C1 segment of cervical spinal cord (tissue), 14 donors: ENCODE results near the gene FCGR3A.
"Not testable (repeated sequence)": the region's sequence is repeated elsewhere in the genome, so short reads cannot be mapped to it uniquely, and the experiment has no call there.

Experiments
- DNase-seq, 14 donors: peaks; one replicate each; lab custom pipeline; 2025; lab: John Stamatoyannopoulos, UW

The FCGR3A gene

GRCh38 chr1:161530671-161531641 is 18.7 kb downstream of the FCGR3A start:
- peak in 12 of 14 donors; percentile 54 to 90 (median 77) for DNase-seq

GRCh38 chr1:161530158-161530557 is 19.5 kb downstream of the FCGR3A start:
- DNase-seq: peak in 5 of 14 donors; percentile 30 to 66 (median 45)

- not testable (repeated sequence) for DNase-seq
Observed at GRCh38 chr1:161529463-161530104, 20.0 kb downstream of the FCGR3A start.

GRCh38 chr1:161528550-161528949 is 21.1 kb downstream of the FCGR3A start:
- DNase-seq: peak in 1 of 14 donors; percentile 21

GRCh38 chr1:161525918-161526317 is 23.7 kb downstream of the FCGR3A start:
- DNase-seq: not testable (repeated sequence)

- peak in 2 of 14 donors; percentile 9 to 24 for DNase-seq
Observed at GRCh38 chr1:161525321-161525720, 24.3 kb downstream of the FCGR3A start.

- DNase-seq: peak in 1 of 14 donors; percentile 40
Observed at GRCh38 chr1:161524742-161525291, 24.8 kb downstream of the FCGR3A start.

- peak in 13 of 14 donors; percentile 36 to 95 (median 71) for DNase-seq
Observed at GRCh38 chr1:161523817-161524741, 25.5 kb downstream of the FCGR3A start, which contains the start of gene HSPA6. Gene HSPA6, plus strand, starts transcription at chr1:161524540. Its CDS starts 119 bp downstream, at chr1:161524659.

- DNase-seq: not testable (repeated sequence)
Observed at GRCh38 chr1:161523041-161523816, 26.4 kb downstream of the FCGR3A start.

- not testable (repeated sequence) for DNase-seq
Observed at GRCh38 chr1:161513953-161514352, 35.7 kb downstream of the FCGR3A start.

GRCh38 chr1:161513448-161513780 is 36.2 kb downstream of the FCGR3A start:
- not testable (repeated sequence) for DNase-seq

- not testable (repeated sequence) for DNase-seq
Observed at GRCh38 chr1:161512636-161513447, 36.8 kb downstream of the FCGR3A start.

GRCh38 chr1:161511756-161512060 is 37.9 kb downstream of the FCGR3A start:
- DNase-seq: no peak

- no peak for DNase-seq
Observed at GRCh38 chr1:161511018-161511755, 38.4 kb downstream of the FCGR3A start.

GRCh38 chr1:161510477-161510876 is 39.1 kb downstream of the FCGR3A start:
- no peak for DNase-seq

GRCh38 chr1:161506336-161507223 is 43.0 kb downstream of the FCGR3A start:
- no peak for DNase-seq

GRCh38 chr1:161505686-161506085 is 43.9 kb downstream of the FCGR3A start:
- no peak for DNase-seq

GRCh38 chr1:161503394-161503748 is 46.2 kb downstream of the FCGR3A start:
- DNase-seq: no peak
